ENCODE results near the gene RPL13. TPM values are rescaled to one million over a fixed set of nuclear protein-coding genes. Genes with fewer than 3 reads are reported as not detected.

The RPL13 gene
- total RNA-seq, 1 donor from 2014 or later, result 882 TPM

DNA sequence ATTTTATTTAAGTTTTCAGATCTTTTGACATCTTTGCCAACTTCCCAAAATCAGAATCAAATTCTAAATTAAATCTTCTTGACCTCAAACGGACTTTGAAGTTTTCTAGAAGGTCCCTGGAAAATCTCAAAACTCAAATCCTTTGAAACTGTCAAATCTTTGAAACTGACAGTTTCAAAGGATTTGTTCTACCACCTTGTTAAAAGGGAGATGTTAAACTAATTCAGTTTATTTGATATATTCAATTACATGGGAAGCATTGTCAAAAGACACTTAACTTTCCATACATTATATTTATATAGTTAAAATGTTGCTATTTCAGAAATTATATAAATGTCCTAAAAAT is 49.6 kb downstream of the RPL13 start:
- intact Hi-C loops (cut with DNase I), result no loop called here
- DNase-seq (ENCODE audit: low spot score), result no peak

DNA sequence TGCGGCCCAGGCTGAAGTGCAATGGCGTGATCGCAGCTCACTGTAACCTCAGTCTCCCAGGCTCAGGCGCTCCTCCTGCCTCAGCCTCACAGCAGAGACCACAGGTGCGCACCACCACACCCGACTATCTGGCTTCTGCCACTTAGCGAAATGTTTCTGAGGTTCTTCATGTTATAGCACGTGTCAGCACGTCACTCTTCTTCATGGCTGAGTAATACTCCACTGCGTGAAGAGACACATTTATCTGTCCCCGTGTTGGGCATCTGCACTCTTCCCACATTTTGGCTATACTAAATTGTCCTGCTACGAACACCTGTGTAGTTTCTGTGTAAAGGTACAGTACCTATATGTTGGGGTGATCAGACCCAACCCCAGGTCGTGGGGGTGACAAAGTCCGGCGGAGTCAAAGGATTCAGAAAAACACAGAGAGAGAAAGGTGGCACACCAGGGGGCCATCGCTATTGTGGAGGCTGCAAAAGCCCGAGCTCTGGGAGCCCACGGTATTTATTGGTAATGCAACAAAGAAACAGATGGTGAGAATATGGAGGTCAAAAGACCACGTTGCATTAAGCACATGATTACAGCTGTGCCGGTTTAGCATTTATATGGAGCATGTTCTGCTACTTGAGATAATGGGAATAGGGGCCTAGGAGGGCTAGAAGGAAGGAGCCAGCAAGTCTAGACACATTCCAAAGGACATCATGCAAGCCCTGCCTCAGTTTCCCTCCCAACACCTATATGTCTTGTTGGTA is 52.1 kb downstream of the RPL13 start:
- intact Hi-C loops (cut with DNase I), result no loop called here
- no peak for DNase-seq (ENCODE audit: low spot score)

DNA sequence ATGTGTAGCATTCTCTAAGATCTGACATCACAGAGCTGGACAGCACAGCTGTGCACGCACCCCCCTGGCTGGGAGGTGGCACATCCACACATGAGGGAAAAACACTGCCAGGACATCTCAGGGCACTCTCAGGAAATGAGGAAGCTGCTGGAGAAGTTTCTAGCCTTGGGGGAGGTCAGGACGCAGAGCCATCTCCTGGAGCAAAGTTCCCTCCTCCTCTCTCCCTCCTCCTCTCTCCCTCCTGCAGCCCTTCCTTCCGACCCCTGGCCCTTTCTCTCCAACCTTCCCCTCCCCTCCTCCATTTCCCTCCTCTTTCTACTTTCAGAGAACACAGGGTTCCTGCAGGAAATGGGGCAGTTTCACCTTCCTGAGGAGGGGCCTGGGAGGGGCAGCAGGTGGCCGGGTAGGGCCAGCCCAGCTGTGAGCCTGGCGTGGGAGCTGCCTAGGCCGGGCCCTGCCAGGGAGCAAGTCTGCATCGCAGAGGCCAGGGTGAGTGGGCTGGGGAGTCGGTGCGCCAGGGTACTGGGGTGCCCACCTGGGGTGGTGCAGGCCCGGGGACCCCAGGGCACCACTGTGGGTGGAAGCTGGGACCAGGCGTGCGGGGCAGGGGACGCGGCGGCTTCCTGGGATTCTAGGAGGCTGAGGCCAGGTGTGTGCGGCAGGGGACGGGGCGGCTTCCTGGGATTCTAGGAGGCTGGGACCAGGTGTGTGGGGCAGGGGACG is 52.9 kb downstream of the RPL13 start, which contains the start of gene DPEP1:
TSS of gene DPEP1 (plus strand) at position 412 of the 723 bp plus-strand sequence. CDS start 16,769 bp downstream, outside the sequence.
- intact Hi-C loops (cut with DNase I), result no loop called here

DNA sequence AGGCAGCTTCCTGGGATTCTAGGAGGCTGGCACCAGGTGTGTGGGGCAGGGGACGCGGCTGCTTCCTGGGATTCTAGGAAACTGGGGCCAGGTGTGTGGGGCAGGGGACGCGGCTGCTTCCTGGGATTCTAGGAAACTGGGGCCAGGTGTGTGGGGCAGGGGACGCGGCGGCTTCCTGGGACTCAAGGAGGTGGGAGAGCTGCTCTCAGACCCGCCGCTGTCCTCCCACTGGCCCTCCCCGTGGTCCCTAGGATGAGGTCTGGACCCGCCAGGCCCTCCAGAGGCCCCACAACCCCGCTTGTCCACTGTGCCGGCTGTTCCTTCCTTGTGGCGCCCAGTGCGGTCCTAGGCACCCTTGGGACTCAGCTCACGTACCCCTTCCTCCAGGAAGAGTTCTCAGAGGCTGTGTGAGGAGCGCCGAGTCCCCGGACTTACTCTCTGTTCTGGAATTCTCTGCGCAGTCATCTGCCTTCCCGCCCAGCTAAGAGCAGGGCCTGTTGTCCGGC is 53.5 kb downstream of the RPL13 start:
- intact Hi-C loops (cut with DNase I), result no loop called here
- no peak for DNase-seq (ENCODE audit: low spot score)

More for the DNA sequence above, 52.9 kb downstream of the RPL13 start, which contains the start of gene DPEP1:
- no peak for DNase-seq (ENCODE audit: low spot score)

Other genes starting within 250 kb of the RPL13 start
- 77.9 TPM for gene ANKRD11, start 70.1 kb upstream of the RPL13 start, total RNA-seq
- 89.5 TPM for gene SPG7, start 52.3 kb upstream of the RPL13 start, total RNA-seq
- gene CPNE7, start 15.1 kb downstream of the RPL13 start, total RNA-seq, result not detected
- gene DPEP1, start 53.0 kb downstream of the RPL13 start, total RNA-seq, result not detected
- gene CHMP1A, start 97.0 kb downstream of the RPL13 start, total RNA-seq, result 46.0 TPM
- 4.3 TPM for gene SPATA33, start 97.2 kb downstream of the RPL13 start, total RNA-seq
- 32.9 TPM for gene CDK10, start 126.0 kb downstream of the RPL13 start, total RNA-seq
- gene SPATA2L, start 141.0 kb downstream of the RPL13 start, total RNA-seq, result 4.4 TPM
- gene VPS9D1, start 160.2 kb downstream of the RPL13 start, total RNA-seq, result 19.7 TPM
- gene ZNF276, start 160.9 kb downstream of the RPL13 start, total RNA-seq, result 17.5 TPM